ENCODE data around the gene RAI14.
A peak's percentile ranks its signal among the peaks of the same experiment; 100 is the strongest.

The RAI14 gene

GRCh38 chr5:34657274-34657921 lies 1.3 kb downstream of the RAI14 start:
- Mint-ChIP-seq H3K9me3 (ENCODE audit: low read depth) (no peaks in the 10 kb centered on the region), H3K4me3 (peak overlapping the region; percentile 83), H3K27ac (no peak overlapping the region), H3K36me3 (no peaks in the 10 kb centered on the region), H3K4me1 (ENCODE audit: low read depth) (peaks cover 19% of the 10 kb centered on the region), H3K27me3 (peaks cover 33% of the 10 kb centered on the region)

GRCh38 chr5:34657988-34658387 lies 1.9 kb downstream of the RAI14 start:
- peak overlapping the region; percentile 83 for H3K4me3 Mint-ChIP-seq
- H3K4me1 Mint-ChIP-seq (ENCODE audit: low read depth): peaks cover 19% of the 10 kb centered on the region
- H3K27ac Mint-ChIP-seq: no peak overlapping the region
- H3K9me3 Mint-ChIP-seq (ENCODE audit: low read depth): no peaks in the 10 kb centered on the region
- H3K27me3 Mint-ChIP-seq: peaks cover 34% of the 10 kb centered on the region
- no peaks in the 10 kb centered on the region for H3K36me3 Mint-ChIP-seq

- peaks cover 19% of the 10 kb centered on the region for H3K4me1 Mint-ChIP-seq (ENCODE audit: low read depth)
- no peak overlapping the region for H3K4me3 Mint-ChIP-seq
- no peaks in the 10 kb centered on the region for H3K36me3 Mint-ChIP-seq
- H3K27me3 Mint-ChIP-seq: peaks cover 39% of the 10 kb centered on the region
- H3K27ac Mint-ChIP-seq: no peak overlapping the region
- H3K9me3 Mint-ChIP-seq (ENCODE audit: low read depth): no peaks in the 10 kb centered on the region
These were observed 3.0 kb downstream of the RAI14 start for GRCh38 chr5:34659168-34659567.

- Mint-ChIP-seq H3K9me3 (ENCODE audit: low read depth) (no peaks in the 10 kb centered on the region), H3K27me3 (peaks cover 36% of the 10 kb centered on the region), H3K27ac (no peak overlapping the region), H3K36me3 (no peaks in the 10 kb centered on the region), H3K4me3 (no peak overlapping the region), H3K4me1 (ENCODE audit: low read depth) (peaks cover 12% of the 10 kb centered on the region)
These were observed 4.3 kb downstream of the RAI14 start for GRCh38 chr5:34660444-34660843.

GRCh38 chr5:34663771-34664496 lies 7.8 kb downstream of the RAI14 start:
- H3K36me3 Mint-ChIP-seq: no peaks in the 10 kb centered on the region
- peaks cover 24% of the 10 kb centered on the region for H3K27me3 Mint-ChIP-seq
- no peak overlapping the region for H3K4me3 Mint-ChIP-seq
- H3K27ac Mint-ChIP-seq: no peak overlapping the region
- no peaks in the 10 kb centered on the region for H3K4me1 Mint-ChIP-seq (ENCODE audit: low read depth)
- H3K9me3 Mint-ChIP-seq (ENCODE audit: low read depth): no peaks in the 10 kb centered on the region

- Mint-ChIP-seq H3K4me1 (ENCODE audit: low read depth) (no peaks in the 10 kb centered on the region), H3K27ac (no peak overlapping the region), H3K9me3 (ENCODE audit: low read depth) (no peaks in the 10 kb centered on the region), H3K4me3 (no peak overlapping the region), H3K27me3 (peaks cover 11% of the 10 kb centered on the region), H3K36me3 (no peaks in the 10 kb centered on the region)
These were observed 10.4 kb downstream of the RAI14 start for GRCh38 chr5:34666392-34667080.

GRCh38 chr5:34667705-34668104 lies 11.6 kb downstream of the RAI14 start:
- Mint-ChIP-seq H3K9me3 (ENCODE audit: low read depth) (no peaks in the 10 kb centered on the region), H3K27me3 (peaks cover 6% of the 10 kb centered on the region), H3K4me3 (no peak overlapping the region), H3K27ac (no peak overlapping the region), H3K36me3 (no peaks in the 10 kb centered on the region), H3K4me1 (ENCODE audit: low read depth) (no peaks in the 10 kb centered on the region)

- no peaks in the 10 kb centered on the region for H3K4me1 Mint-ChIP-seq (ENCODE audit: low read depth)
- no peaks in the 10 kb centered on the region for H3K36me3 Mint-ChIP-seq
- H3K27ac Mint-ChIP-seq: no peak overlapping the region
- no peaks in the 10 kb centered on the region for H3K9me3 Mint-ChIP-seq (ENCODE audit: low read depth)
- no peak overlapping the region for H3K4me3 Mint-ChIP-seq
- H3K27me3 Mint-ChIP-seq: no peaks in the 10 kb centered on the region
These were observed 13.9 kb downstream of the RAI14 start for GRCh38 chr5:34669931-34670516.

GRCh38 chr5:34672196-34672595 lies 16.1 kb downstream of the RAI14 start:
- Mint-ChIP-seq H3K9me3 (ENCODE audit: low read depth) (no peaks in the 10 kb centered on the region), H3K27ac (no peak overlapping the region), H3K4me1 (ENCODE audit: low read depth) (no peaks in the 10 kb centered on the region), H3K36me3 (no peaks in the 10 kb centered on the region), H3K27me3 (no peaks in the 10 kb centered on the region), H3K4me3 (no peak overlapping the region)

GRCh38 chr5:34673463-34674125 lies 17.5 kb downstream of the RAI14 start:
- H3K9me3 Mint-ChIP-seq (ENCODE audit: low read depth): no peaks in the 10 kb centered on the region
- no peaks in the 10 kb centered on the region for H3K4me1 Mint-ChIP-seq (ENCODE audit: low read depth)
- no peaks in the 10 kb centered on the region for H3K36me3 Mint-ChIP-seq
- H3K27ac Mint-ChIP-seq: no peak overlapping the region
- H3K4me3 Mint-ChIP-seq: no peak overlapping the region
- H3K27me3 Mint-ChIP-seq: no peaks in the 10 kb centered on the region

- H3K4me3 Mint-ChIP-seq: no peak overlapping the region
- no peaks in the 10 kb centered on the region for H3K27me3 Mint-ChIP-seq
- no peaks in the 10 kb centered on the region for H3K9me3 Mint-ChIP-seq (ENCODE audit: low read depth)
- H3K27ac Mint-ChIP-seq: no peak overlapping the region
- H3K36me3 Mint-ChIP-seq: no peaks in the 10 kb centered on the region
- H3K4me1 Mint-ChIP-seq (ENCODE audit: low read depth): no peaks in the 10 kb centered on the region
These were observed 18.1 kb downstream of the RAI14 start for GRCh38 chr5:34674187-34674586.

- no peaks in the 10 kb centered on the region for H3K4me1 Mint-ChIP-seq (ENCODE audit: low read depth)
- no peaks in the 10 kb centered on the region for H3K36me3 Mint-ChIP-seq
- H3K9me3 Mint-ChIP-seq (ENCODE audit: low read depth): no peaks in the 10 kb centered on the region
These were observed 19.7 kb downstream of the RAI14 start for GRCh38 chr5:34675857-34676256.

GRCh38 chr5:34676416-34676815 lies 20.3 kb downstream of the RAI14 start:
- Mint-ChIP-seq H3K4me1 (ENCODE audit: low read depth) (no peaks in the 10 kb centered on the region), H3K36me3 (no peaks in the 10 kb centered on the region), H3K4me3 (no peak overlapping the region), H3K27ac (no peak overlapping the region), H3K27me3 (no peaks in the 10 kb centered on the region), H3K9me3 (ENCODE audit: low read depth) (no peaks in the 10 kb centered on the region)

More at GRCh38 chr5:34675857-34676256, 19.7 kb downstream of the RAI14 start:
- no peak overlapping the region for H3K27ac Mint-ChIP-seq
- no peak overlapping the region for H3K4me3 Mint-ChIP-seq
- no peaks in the 10 kb centered on the region for H3K27me3 Mint-ChIP-seq

- no peaks in the 10 kb centered on the region for H3K36me3 Mint-ChIP-seq
- H3K4me1 Mint-ChIP-seq (ENCODE audit: low read depth): no peaks in the 10 kb centered on the region
- H3K9me3 Mint-ChIP-seq (ENCODE audit: low read depth): no peaks in the 10 kb centered on the region
- H3K4me3 Mint-ChIP-seq: no peak overlapping the region
- no peak overlapping the region for H3K27ac Mint-ChIP-seq
- no peaks in the 10 kb centered on the region for H3K27me3 Mint-ChIP-seq
These were observed 21.3 kb downstream of the RAI14 start for GRCh38 chr5:34677428-34677827.

GRCh38 chr5:34680896-34681295 lies 24.8 kb downstream of the RAI14 start:
- no peak overlapping the region for H3K4me3 Mint-ChIP-seq

More at GRCh38 chr5:34680896-34681295, 24.8 kb downstream of the RAI14 start:
- Mint-ChIP-seq H3K9me3 (ENCODE audit: low read depth) (no peaks in the 10 kb centered on the region), H3K27me3 (peaks cover 2% of the 10 kb centered on the region), H3K4me1 (ENCODE audit: low read depth) (no peaks in the 10 kb centered on the region), H3K27ac (no peak overlapping the region), H3K36me3 (no peaks in the 10 kb centered on the region)
